ENCODE data around the gene TRNP1.
A peak's percentile ranks its signal among the peaks of the same experiment; 100 is the strongest.
"Not testable (repeated sequence)": the region's sequence is repeated elsewhere in the genome, so short reads cannot be mapped to it uniquely, and the experiment has no call there.

Gene TRNP1, protein sequence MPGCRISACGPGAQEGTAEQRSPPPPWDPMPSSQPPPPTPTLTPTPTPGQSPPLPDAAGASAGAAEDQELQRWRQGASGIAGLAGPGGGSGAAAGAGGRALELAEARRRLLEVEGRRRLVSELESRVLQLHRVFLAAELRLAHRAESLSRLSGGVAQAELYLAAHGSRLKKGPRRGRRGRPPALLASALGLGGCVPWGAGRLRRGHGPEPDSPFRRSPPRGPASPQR

GRCh38 chr1:26993237-26994019, at the start of gene TRNP1:
TSS of gene TRNP1 (plus strand) at chr1:26993692. CDS start at chr1:26993787, 95 bp downstream.
- peak in 1 of 2 donors; percentile 52 for DNase-seq

DNA sequence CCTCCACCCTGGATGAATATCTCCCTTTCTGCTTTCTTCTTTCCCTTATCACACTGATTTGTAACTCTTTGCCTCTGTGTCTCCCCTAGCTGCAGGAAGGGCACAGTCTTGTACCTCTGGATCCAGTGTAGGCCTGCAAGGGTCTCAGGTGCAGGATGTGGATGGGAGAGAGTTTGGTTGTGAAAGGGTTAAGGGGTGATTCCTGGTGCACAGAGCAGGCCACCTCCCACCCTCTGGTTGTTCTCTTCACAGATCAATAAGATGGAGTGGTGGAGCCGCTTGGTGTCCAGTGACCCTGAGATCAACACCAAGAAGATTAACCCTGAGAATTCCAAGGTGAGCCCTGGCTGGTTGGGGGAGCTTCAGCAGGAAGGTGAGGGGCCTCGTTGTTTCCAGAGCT, 48.4 kb upstream of the TRNP1 start:
- no peak for DNase-seq

- no peak for DNase-seq
Observed at GRCh38 chr1:26945728-26946127, 47.8 kb upstream of the TRNP1 start.

DNA sequence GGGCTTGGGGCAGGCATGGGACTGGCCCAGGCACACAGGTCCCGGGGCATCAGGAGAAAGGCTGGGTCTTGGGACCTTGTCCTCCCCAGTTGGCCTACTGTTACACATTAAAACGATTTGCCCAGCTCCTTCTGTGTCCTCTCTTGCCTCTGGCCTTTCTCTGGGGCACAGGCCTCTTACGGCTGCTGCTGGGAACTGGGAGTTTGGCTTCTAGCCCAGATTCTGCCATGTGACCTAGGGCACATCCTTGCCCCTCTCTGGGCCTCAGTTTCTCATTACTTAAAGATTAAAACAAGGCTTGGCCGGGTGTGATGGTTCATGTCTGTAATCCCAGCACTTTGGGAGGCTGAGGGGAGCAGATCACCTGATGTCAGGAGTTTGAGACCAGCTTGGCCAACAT, 47.2 kb upstream of the TRNP1 start:
- DNase-seq = no peak

DNA sequence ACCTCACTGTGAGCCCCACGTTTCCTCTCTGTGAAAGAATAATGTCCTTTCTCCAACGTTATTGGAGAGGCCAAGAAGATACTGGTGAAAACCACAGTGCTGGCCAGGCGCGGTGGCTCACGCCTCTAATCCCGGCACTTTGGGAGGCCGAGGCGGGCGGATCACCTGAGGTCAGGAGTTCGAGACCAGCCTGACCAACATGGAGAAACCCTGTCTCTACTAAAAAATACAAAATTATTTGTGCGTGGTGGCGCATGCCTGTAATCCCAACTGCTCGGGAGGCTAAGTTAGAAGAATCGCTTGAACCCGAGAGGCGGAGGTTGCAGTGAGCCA, 44.8 kb upstream of the TRNP1 start:
- not testable (repeated sequence) for DNase-seq

DNA sequence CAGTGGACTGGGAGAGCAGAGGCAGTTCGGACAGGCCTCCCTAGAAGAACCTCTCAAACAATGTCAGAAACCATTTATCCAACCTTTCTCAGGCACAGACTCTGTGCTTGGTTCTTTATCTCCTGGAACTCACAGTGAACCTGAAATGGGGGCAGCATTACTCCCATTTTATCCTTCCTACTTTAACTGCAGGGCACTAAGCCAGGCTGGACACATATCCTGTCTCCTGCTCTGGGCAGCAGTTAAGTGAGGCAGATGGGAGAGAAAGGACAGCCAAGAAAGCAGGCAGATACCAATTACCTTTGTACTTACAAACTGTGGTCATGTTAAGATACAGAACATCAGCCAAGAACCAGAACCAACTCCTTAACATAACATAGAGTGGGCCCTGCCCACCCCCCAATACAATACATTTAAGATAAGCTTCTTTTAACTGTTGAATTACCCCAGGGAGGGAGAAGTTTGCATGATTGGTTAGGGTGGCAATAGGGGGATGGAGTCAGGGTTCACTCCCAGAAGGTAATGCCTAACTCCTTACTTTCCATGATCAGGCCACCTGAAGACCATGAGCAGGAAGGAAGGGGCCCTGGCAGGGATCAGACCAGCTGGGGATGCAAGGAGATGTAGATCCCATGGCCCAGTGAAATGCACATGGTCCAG, 44.1 kb upstream of the TRNP1 start:
- no peak for DNase-seq

DNA sequence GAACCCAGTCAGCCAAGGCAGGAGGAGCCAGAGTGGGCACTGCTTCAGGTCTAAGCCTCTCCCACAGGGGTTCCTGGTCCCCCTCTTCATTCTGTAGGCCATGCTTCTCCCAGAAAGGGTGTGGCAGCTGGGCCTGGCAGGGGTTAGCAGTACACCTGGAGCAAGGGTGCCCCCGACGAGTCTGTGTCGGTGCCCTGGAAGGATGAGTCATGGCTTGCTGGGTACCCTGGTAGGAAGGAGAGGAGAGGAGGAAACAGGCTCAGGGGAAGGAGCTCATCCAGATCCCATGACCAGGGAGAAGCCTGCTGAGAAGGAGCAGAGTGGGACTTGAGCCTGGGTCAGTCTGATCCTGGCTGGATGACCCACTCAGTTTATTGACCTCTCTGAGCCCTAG, 43.6 kb upstream of the TRNP1 start:
- DNase-seq = no peak

- no peak for DNase-seq
Observed at GRCh38 chr1:26950602-26951001, 42.9 kb upstream of the TRNP1 start.

DNA sequence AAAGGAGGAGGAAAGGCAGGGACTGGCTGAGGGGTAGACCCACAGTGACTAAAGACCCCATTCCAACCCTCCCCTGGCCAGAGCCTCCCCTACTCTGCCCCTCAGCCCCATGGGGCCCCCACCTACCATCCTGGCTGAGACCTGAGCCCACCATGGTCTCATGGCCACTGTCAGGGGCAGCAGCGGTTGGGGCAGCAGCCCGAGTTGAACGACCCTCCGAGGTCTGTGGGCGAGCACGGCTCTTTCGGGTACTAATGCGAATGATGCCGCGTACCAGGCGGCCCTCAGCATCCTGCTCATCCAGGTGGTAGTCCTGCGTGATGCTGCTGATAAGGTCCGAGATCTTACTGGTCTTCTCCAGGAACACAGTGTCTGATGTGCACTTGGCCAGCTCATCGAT, 42.3 kb upstream of the TRNP1 start:
- DNase-seq = no peak

GRCh38 chr1:26951821-26952497, 41.5 kb upstream of the TRNP1 start:
- no peak for DNase-seq

- no peak for DNase-seq
Observed at GRCh38 chr1:26953374-26953773, 40.1 kb upstream of the TRNP1 start.

GRCh38 chr1:26956321-26956720, 37.2 kb upstream of the TRNP1 start:
- DNase-seq = no peak

DNA sequence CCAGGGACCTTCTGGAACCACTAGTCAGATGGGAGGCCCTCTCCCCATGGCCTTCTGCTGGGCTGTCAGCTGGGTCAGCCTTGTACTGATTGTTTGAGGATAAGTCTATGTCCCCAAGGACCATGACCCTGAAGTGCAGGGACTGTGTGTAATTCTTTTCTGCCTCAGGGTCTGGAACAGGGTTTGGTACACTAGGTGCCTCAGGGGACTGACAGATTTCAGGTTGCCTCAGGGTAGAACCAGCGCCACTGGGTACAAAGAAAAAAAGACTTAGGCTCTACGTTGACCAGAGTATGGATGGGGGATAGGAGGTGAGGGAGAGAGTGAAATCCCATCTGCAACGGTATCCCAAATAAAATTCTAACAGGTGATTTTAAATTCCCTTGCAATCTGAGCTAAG, 36.2 kb upstream of the TRNP1 start:
- no peak for DNase-seq

DNA sequence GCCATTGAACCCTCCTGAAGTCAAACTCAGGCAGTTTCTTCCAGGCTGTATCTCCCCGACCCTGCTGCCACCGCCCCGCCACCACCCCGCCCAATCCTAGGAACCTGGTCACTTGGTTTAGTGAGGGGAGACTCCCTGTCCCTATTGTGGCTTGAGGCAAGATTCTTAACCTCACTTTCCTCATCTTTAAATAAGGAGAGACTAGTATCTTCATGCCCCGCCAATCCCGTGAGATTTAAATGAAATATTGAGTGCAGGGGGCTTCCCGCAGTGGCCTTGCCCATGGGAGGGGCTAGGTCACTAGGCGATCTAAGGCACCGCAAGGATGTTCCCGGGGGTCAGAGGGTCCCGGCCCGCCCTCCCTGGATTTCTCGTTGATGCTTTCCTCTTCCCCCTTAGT, 34.2 kb upstream of the TRNP1 start:
- DNase-seq = no peak

DNA sequence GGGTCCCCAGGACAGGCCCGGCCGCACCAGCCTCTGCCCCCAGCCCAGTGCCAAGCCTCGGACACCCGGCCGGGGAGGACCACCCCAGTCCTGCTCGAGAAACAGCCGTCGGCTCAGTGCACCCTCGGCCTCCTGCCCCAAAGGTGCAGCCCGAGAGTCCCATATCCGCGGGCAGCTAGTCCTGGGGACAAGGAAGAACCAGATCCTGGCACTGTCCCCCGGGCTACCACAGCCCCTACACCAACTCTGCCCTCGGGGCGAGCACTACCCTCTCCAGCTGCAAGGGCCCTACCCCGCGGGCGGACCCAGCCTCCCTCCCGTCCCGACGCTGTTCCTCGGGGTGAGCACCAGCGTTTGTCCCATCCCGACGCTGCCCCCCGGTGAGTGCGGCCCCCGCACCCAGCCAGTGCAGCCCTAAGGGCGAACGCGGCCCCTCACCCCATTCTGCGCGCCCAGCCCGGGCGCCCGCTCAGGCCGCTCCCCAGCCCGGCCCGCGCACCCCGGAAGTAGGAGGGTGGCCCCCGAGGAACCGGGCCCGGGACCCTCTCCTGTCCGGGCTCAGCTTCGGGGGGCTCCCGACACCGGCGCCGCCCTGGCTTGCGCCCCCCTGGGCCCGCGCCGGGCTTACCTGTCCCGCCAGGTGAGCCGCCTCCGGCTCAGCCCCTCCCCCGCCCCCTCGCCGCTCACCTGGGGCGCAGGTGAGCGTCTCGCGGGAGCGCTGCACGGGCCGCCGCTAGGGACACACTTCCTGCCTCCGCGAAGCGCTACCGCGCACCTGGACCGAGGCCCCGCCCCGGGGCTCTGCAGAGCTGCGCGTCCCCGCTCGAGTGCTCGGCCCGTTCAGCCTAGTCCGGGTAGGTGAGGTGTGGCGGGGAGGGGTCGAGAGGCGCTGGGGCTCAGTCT, 33.5 kb upstream of the TRNP1 start, which contains the start of gene KDF1:
TSS of gene KDF1 (minus strand) at position 747 of the 903 bp plus-strand sequence. CDS start 8,088 bp downstream, outside the sequence.
- no peak for DNase-seq

GRCh38 chr1:26960625-26960966, 32.9 kb upstream of the TRNP1 start:
- no peak for DNase-seq

DNA sequence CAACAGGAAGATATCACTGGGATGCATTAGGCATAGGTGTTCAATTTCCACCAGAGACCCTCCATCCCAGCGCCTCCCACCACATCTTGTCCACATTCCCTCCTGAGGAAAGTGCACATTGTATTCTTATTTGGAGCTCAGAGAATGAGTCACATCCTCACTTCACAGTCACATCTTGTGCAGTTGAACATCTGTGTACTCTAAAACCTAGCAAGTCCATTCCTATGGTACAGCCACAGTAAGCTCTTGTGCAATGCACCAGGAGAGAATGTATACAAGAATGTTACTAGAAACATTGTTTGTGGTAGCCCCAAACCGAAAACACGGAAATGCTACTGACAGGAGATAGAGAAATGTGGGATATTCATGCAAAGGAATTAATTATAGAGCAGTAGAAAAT, 31.7 kb upstream of the TRNP1 start:
- peak in 1 of 2 donors; percentile 19 for DNase-seq

DNA sequence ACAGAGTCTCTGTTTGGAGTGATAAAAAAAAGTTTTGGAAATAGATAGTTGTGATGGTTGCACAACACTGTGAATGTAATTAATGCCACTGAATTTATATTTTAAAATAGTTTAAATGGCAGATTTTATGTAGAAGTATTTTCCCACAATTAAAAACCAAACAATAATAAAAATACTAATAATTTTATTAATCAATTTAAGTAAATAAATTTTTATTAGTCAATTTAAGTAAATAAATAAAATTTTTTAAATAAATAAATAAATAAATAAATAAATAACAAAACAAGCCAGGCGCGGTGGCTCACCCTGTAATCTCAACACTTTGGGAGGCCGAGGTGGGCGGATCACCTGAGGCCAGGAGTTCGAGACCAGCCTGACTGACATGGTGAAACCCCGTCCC, 28.3 kb upstream of the TRNP1 start:
- DNase-seq = no peak

DNA sequence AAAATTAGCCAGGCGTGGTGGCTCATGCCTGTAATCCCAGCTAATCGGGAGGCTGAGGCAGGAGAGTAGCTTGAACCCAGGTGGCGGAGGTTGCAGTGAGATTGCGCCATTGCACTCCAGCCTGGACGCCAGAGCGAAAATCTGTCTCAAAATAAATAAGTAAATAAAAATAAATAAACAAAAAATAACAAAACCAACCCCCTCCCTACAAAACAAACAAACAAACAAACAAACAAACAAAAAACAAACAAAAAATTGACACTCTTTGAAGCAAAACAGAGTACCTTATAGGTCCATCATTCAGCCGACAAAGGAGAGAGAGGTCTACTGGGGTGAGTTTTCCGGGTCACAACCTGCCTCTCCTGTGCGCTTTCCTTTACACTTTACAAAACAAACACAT, 27.9 kb upstream of the TRNP1 start:
- DNase-seq = no peak

GRCh38 chr1:26970810-26971209, 22.7 kb upstream of the TRNP1 start:
- no peak for DNase-seq

GRCh38 chr1:26971590-26971989, 21.9 kb upstream of the TRNP1 start:
- no peak for DNase-seq

DNA sequence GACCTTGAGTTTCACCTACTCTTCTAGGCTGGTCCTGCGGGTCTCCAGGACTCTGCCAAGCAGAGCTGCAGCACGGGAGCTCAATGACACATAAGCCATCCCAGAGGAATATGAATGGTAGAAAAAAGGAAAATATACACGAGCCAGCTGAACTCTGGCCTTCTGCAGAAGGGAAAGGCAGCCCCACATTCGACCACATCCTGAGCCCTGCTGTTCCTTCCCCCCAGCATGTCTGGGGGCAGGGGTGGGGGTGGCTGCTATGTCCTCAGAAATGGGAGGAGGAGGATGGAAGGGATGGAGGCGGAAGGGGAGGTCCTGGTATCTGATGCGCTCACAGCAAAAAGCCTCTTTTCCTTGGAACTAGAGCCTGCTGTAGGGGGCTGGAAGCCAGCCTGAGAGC, 21.1 kb upstream of the TRNP1 start:
- DNase-seq = no peak

- no peak for DNase-seq
Observed at GRCh38 chr1:26972821-26973220, 20.7 kb upstream of the TRNP1 start.

Data from bone marrow (tissue), 2 donors.